HepG2 (cell line): ENCODE data around the gene ARHGAP25. TPM values are rescaled to one million over a fixed set of nuclear protein-coding genes. Genes with fewer than 3 reads are reported as not detected.

ENCODE experiments used
- BCL6 ChIP-seq: IDR thresholded peaks from 2 replicates; pipeline ENCODE4 v1.6.1; 2016; ENCODE audit warnings: missing genetic modification reagents, missing compliant biosample characterization
- EEA1 ChIP-seq: sonication (generic); formaldehyde crosslinking; IDR thresholded peaks from 2 replicates; pipeline ENCODE4 v1.5.1; 2020; ENCODE audit warnings: mild to moderate bottlenecking, missing genetic modification reagents, borderline replicate concordance
- GATA4 ChIP-seq: sonication (generic); IDR thresholded peaks from 2 replicates; pipeline ENCODE4 v1.6.1; 2016; ENCODE audit warnings: antibody characterized with exemption, low read depth, borderline replicate concordance
- KDM2A ChIP-seq: sonication (generic); formaldehyde crosslinking; IDR thresholded peaks from 2 replicates; pipeline ENCODE4 v1.4.0; 2020; ENCODE audit warnings: low read depth, missing genetic modification reagents, borderline replicate concordance
- MED13 ChIP-seq: sonication (generic); formaldehyde crosslinking; IDR thresholded peaks from 2 replicates; pipeline ENCODE4 v1.5.0; 2020; ENCODE audit warnings: missing genetic modification reagents
- NBN ChIP-seq: fragments of 450-650 bp; conservative IDR thresholded peaks from 2 replicates; pipeline ENCODE4 v1.6.1; 2017
- RBFOX2 ChIP-seq: fragments of 200-400 bp; formaldehyde crosslinking; IDR thresholded peaks from 2 replicates; pipeline ENCODE4 v1.6.1; 2017; ENCODE audit warnings: low read depth, mild to moderate bottlenecking, low read length
- REXO4 ChIP-seq: sonication (generic); formaldehyde crosslinking; IDR thresholded peaks from 2 replicates; pipeline ENCODE4 v1.8.0; 2022; ENCODE audit warnings: missing genetic modification reagents, mild to moderate bottlenecking, borderline replicate concordance
- ZNF251 ChIP-seq: sonication (generic); formaldehyde crosslinking; IDR thresholded peaks from 2 replicates; pipeline ENCODE4 v1.9.0; 2021; ENCODE audit warnings: mild to moderate bottlenecking, missing genetic modification reagents
- ZNF567 ChIP-seq: sonication (generic); formaldehyde crosslinking; IDR thresholded peaks from 2 replicates; pipeline ENCODE4 v1.8.1; 2023; ENCODE audit warnings: mild to moderate bottlenecking, missing genetic modification reagents, borderline replicate concordance
- ZNF569 ChIP-seq: sonication (generic); formaldehyde crosslinking; IDR thresholded peaks from 2 replicates; pipeline ENCODE4 v1.5.0; 2020; ENCODE audit warnings: mild to moderate bottlenecking, missing genetic modification reagents, moderate library complexity, borderline replicate concordance
- polyA plus RNA-seq, 8 experiments: library from polyadenylated mRNA; depleted of rRNA in 3 of 8; stranded (reverse) in 7 of 8; unstranded in 1 of 8; fragments of >200 nt; fragmentation: Illumina TruSeq in 4 of 8; extraction: Trizol in 4 of 8; gene quantifications; 2 replicates each; pipeline versions ENCODE4 v1.2.1 to v1.2.3, GENCODE V29; 2011 to 2016; ENCODE audit warnings: low read depth in 4 of 8, missing spikeins in 1 of 8, mixed read lengths in 1 of 8; ENCODE audit not compliant: insufficient read depth in 1 of 8
- total RNA-seq, 5 experiments: library from RNA; depleted of rRNA; stranded (reverse); fragments of >200 nt; fragmentation: Illumina TruSeq; extraction: Trizol; gene quantifications; 2 replicates each; pipeline ENCODE4 v1.2.3, GENCODE V29; 2016; ENCODE audit warnings: low read depth in 1 of 5
- TF ChIP-seq, protein P1 (sequence below): sonication (generic); formaldehyde crosslinking; IDR thresholded peaks from 2 replicates; pipeline ENCODE4 v1.4.0; 2020; ENCODE audit warnings: missing genetic modification reagents
- TF ChIP-seq, protein P2 (sequence below): sonication (generic); formaldehyde crosslinking; IDR thresholded peaks from 2 replicates; pipeline ENCODE4 v1.9.0; 2021; ENCODE audit warnings: mild to moderate bottlenecking, missing genetic modification reagents
- TF ChIP-seq, protein P3 (sequence below): sonication (generic); formaldehyde crosslinking; IDR thresholded peaks from 2 replicates; pipeline ENCODE4 v1.5.0; 2020; ENCODE audit warnings: missing genetic modification reagents
- TF ChIP-seq, protein P4 (sequence below): sonication (generic); formaldehyde crosslinking; IDR thresholded peaks from 2 replicates; pipeline ENCODE4 v1.5.0; 2020; ENCODE audit warnings: mild to moderate bottlenecking, missing genetic modification reagents, borderline replicate concordance

Gene ARHGAP25
- total and polyA plus RNA-seq, 2 of the 13 experiments (the other 11 are each of a cell fraction or from before 2014, with no cell fraction given), result not detected

DNA sequence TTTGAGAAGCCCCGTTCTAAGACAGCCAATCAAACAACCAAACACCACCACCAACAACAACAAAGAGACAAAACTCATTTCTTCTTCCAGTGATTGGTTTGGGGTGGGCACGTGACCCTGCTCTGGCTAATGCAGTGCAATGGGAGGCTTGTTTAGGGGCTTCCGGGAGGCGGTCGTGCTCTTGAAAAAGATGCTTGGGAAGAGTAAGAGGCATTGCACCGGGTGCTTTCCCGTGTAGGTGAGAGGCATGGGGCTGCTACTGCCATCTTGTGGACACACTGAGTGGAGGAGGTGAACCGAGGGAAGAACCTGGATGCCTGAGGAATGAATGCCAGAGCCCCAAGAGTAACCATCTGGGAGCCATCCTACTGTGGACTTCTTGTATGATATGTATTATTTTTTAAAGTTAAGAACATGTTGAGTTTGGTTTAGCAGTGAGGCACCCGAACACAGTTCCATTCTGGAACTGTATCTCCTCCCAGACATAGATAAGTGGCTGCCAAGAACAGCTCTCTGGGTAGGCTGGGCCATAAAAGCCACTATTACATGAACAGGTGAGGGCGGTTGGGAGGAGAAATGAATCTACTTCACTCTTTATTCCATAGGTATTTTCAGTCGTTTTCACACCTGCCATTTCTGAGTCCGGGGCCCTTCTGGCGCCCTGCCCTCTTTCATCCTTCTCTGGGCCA lies 19.1 kb upstream of the ARHGAP25 start (continued):
- TF ChIP-seq, protein P1, sequence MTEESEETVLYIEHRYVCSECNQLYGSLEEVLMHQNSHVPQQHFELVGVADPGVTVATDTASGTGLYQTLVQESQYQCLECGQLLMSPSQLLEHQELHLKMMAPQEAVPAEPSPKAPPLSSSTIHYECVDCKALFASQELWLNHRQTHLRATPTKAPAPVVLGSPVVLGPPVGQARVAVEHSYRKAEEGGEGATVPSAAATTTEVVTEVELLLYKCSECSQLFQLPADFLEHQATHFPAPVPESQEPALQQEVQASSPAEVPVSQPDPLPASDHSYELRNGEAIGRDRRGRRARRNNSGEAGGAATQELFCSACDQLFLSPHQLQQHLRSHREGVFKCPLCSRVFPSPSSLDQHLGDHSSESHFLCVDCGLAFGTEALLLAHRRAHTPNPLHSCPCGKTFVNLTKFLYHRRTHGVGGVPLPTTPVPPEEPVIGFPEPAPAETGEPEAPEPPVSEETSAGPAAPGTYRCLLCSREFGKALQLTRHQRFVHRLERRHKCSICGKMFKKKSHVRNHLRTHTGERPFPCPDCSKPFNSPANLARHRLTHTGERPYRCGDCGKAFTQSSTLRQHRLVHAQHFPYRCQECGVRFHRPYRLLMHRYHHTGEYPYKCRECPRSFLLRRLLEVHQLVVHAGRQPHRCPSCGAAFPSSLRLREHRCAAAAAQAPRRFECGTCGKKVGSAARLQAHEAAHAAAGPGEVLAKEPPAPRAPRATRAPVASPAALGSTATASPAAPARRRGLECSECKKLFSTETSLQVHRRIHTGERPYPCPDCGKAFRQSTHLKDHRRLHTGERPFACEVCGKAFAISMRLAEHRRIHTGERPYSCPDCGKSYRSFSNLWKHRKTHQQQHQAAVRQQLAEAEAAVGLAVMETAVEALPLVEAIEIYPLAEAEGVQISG (CRISPR knock-in tag), result no peak
- TF ChIP-seq KDM2A (CRISPR knock-in tag), result peak; percentile 26; the same call in 1 of the 2 replicates
- TF ChIP-seq, protein P2, sequence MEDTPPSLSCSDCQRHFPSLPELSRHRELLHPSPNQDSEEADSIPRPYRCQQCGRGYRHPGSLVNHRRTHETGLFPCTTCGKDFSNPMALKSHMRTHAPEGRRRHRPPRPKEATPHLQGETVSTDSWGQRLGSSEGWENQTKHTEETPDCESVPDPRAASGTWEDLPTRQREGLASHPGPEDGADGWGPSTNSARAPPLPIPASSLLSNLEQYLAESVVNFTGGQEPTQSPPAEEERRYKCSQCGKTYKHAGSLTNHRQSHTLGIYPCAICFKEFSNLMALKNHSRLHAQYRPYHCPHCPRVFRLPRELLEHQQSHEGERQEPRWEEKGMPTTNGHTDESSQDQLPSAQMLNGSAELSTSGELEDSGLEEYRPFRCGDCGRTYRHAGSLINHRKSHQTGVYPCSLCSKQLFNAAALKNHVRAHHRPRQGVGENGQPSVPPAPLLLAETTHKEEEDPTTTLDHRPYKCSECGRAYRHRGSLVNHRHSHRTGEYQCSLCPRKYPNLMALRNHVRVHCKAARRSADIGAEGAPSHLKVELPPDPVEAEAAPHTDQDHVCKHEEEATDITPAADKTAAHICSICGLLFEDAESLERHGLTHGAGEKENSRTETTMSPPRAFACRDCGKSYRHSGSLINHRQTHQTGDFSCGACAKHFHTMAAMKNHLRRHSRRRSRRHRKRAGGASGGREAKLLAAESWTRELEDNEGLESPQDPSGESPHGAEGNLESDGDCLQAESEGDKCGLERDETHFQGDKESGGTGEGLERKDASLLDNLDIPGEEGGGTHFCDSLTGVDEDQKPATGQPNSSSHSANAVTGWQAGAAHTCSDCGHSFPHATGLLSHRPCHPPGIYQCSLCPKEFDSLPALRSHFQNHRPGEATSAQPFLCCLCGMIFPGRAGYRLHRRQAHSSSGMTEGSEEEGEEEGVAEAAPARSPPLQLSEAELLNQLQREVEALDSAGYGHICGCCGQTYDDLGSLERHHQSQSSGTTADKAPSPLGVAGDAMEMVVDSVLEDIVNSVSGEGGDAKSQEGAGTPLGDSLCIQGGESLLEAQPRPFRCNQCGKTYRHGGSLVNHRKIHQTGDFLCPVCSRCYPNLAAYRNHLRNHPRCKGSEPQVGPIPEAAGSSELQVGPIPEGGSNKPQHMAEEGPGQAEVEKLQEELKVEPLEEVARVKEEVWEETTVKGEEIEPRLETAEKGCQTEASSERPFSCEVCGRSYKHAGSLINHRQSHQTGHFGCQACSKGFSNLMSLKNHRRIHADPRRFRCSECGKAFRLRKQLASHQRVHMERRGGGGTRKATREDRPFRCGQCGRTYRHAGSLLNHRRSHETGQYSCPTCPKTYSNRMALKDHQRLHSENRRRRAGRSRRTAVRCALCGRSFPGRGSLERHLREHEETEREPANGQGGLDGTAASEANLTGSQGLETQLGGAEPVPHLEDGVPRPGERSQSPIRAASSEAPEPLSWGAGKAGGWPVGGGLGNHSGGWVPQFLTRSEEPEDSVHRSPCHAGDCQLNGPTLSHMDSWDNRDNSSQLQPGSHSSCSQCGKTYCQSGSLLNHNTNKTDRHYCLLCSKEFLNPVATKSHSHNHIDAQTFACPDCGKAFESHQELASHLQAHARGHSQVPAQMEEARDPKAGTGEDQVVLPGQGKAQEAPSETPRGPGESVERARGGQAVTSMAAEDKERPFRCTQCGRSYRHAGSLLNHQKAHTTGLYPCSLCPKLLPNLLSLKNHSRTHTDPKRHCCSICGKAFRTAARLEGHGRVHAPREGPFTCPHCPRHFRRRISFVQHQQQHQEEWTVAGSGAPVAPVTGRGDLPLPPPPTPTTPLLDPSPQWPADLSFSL (CRISPR knock-in tag), result no peak
- TF ChIP-seq REXO4 (CRISPR knock-in tag), result no peak
- TF ChIP-seq GATA4, result no peak
- no peak for TF ChIP-seq NBN
- TF ChIP-seq MED13 (CRISPR knock-in tag), result no peak
- no peak for TF ChIP-seq ZNF569 (CRISPR knock-in tag)
- no peak for TF ChIP-seq ZNF251 (CRISPR knock-in tag)
- no peak for TF ChIP-seq EEA1 (CRISPR knock-in tag)
- no peak for TF ChIP-seq ZNF567 (CRISPR knock-in tag)
- TF ChIP-seq, protein P3, sequence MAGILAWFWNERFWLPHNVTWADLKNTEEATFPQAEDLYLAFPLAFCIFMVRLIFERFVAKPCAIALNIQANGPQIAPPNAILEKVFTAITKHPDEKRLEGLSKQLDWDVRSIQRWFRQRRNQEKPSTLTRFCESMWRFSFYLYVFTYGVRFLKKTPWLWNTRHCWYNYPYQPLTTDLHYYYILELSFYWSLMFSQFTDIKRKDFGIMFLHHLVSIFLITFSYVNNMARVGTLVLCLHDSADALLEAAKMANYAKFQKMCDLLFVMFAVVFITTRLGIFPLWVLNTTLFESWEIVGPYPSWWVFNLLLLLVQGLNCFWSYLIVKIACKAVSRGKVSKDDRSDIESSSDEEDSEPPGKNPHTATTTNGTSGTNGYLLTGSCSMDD (CRISPR knock-in tag), result no peak
- TF ChIP-seq, protein P4, sequence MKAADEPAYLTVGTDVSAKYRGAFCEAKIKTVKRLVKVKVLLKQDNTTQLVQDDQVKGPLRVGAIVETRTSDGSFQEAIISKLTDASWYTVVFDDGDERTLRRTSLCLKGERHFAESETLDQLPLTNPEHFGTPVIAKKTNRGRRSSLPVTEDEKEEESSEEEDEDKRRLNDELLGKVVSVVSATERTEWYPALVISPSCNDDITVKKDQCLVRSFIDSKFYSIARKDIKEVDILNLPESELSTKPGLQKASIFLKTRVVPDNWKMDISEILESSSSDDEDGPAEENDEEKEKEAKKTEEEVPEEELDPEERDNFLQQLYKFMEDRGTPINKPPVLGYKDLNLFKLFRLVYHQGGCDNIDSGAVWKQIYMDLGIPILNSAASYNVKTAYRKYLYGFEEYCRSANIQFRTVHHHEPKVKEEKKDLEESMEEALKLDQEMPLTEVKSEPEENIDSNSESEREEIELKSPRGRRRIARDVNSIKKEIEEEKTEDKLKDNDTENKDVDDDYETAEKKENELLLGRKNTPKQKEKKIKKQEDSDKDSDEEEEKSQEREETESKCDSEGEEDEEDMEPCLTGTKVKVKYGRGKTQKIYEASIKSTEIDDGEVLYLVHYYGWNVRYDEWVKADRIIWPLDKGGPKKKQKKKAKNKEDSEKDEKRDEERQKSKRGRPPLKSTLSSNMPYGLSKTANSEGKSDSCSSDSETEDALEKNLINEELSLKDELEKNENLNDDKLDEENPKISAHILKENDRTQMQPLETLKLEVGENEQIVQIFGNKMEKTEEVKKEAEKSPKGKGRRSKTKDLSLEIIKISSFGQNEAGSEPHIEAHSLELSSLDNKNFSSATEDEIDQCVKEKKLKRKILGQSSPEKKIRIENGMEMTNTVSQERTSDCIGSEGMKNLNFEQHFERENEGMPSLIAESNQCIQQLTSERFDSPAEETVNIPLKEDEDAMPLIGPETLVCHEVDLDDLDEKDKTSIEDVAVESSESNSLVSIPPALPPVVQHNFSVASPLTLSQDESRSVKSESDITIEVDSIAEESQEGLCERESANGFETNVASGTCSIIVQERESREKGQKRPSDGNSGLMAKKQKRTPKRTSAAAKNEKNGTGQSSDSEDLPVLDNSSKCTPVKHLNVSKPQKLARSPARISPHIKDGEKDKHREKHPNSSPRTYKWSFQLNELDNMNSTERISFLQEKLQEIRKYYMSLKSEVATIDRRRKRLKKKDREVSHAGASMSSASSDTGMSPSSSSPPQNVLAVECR (CRISPR knock-in tag), result no peak
- TF ChIP-seq BCL6 (CRISPR knock-in tag), result no peak
- no peak for TF ChIP-seq RBFOX2
